Endothelial cell of umbilical vein (primary cell): ENCODE results near the gene MSH3. TPM values are rescaled to one million over a fixed set of nuclear protein-coding genes. Genes with fewer than 3 reads are reported as not detected.
A peak's percentile ranks its signal among the peaks of the same experiment; 100 is the strongest.

Experiments
- BruUV-seq: library from RNA; stranded (reverse); fragments of 400-500 nt; replicated peaks from 2 replicates; lab custom pipeline; 2021; lab: Mats Ljungman, UMichigan
- CTCF ChIA-PET: fragments of 300-600, 350-600 bp; sonication (Branson Sonifier 250); formaldehyde crosslinking; loops from one replicate; lab custom pipeline; 2021; ENCODE audit warnings: antibody characterized with exemption, inconsistent platforms; lab: Charles Lee
- POLR2A ChIA-PET: fragments of 300-600, 350-600 bp; sonication (Branson Sonifier 250); formaldehyde crosslinking; loops from one replicate; lab custom pipeline; 2021; ENCODE audit warnings: antibody characterized with exemption, inconsistent platforms; lab: Charles Lee
- DNase-seq: peaks from one replicate; pipeline ENCODE4 v3.0.0-alpha.2; 2011; ENCODE audit warnings: low read depth, low spot score
- FAIRE-seq: peaks from 2 replicates; lab custom pipeline; 2011; peaks lifted over from hg19 to GRCh38; lab: Jason Lieb, UNC
- H2AFZ ChIP-seq: 2 replicates; pipeline ENCODE4 v1.6.0; 2012; ENCODE audit warnings: low read depth, low read length, control low read depth, inconsistent platforms
- H3K27ac ChIP-seq: 2 replicates; pipeline ENCODE4 v1.5.1; 2011; ENCODE audit warnings: low read depth, mild to moderate bottlenecking, control low read depth, low read length, moderate library complexity; ENCODE audit not compliant: insufficient read depth
- H3K27me3 ChIP-seq, 2 experiments: 2 replicates each; pipeline versions ENCODE4 v1.6.0 to v1.6.1; 2011; ENCODE audit warnings: low read length in 2 of 2, mixed read lengths in 1 of 2; ENCODE audit not compliant: control insufficient read depth in 2 of 2, insufficient read depth in 2 of 2
- H3K36me3 ChIP-seq, 2 experiments: 2 replicates in 1 of 2; 3 replicates in 1 of 2; pipeline ENCODE4 v1.5.1; 2011; ENCODE audit warnings: low read length in 2 of 2, mild to moderate bottlenecking in 1 of 2, moderate library complexity in 1 of 2; ENCODE audit not compliant: control insufficient read depth in 2 of 2, insufficient read depth in 2 of 2; ENCODE audit errors: extremely low read depth in 1 of 2
- H3K4me1 ChIP-seq: 3 replicates; pipeline ENCODE4 v1.5.1; 2011; ENCODE audit warnings: mild to moderate bottlenecking, low read length; ENCODE audit not compliant: control insufficient read depth, insufficient read depth; ENCODE audit errors: extremely low read depth
- H3K4me2 ChIP-seq: 2 replicates; pipeline ENCODE4 v1.6.1; 2011; ENCODE audit warnings: low read length, control low read depth, mixed read lengths; ENCODE audit not compliant: insufficient read depth
- H3K4me3 ChIP-seq, 3 experiments: fragments of 200-600 bp in 1 of 3; sonication (generic), shearing (Covaris generic) in 1 of 3; replicated peaks in 1 of 3; 2 replicates each; pipeline ENCODE4 v1.5.1; 2011 to 2016; ENCODE audit warnings: control low read depth in 3 of 3, low read length in 3 of 3, mild to moderate bottlenecking in 2 of 3, inconsistent platforms in 1 of 3, low read depth in 1 of 3, moderate library complexity in 1 of 3; ENCODE audit not compliant: insufficient read depth in 1 of 3
- H3K79me2 ChIP-seq: 2 replicates; pipeline ENCODE4 v1.6.0; 2012; ENCODE audit warnings: low read length, inconsistent platforms; ENCODE audit not compliant: control insufficient read depth, insufficient read depth
- H3K9ac ChIP-seq: replicated peaks from 2 replicates; pipeline ENCODE3; 2011; ENCODE audit warnings: low read length, control low read depth; ENCODE audit not compliant: insufficient read depth; ENCODE audit errors: extremely low read depth
- H3K9me1 ChIP-seq: replicated peaks from 3 replicates; pipeline ENCODE4 v1.6.0; 2011; ENCODE audit warnings: mild to moderate bottlenecking, low read length; ENCODE audit not compliant: control insufficient read depth, insufficient read depth; ENCODE audit errors: extremely low read depth
- H3K9me3 ChIP-seq: replicated peaks from 2 replicates; pipeline ENCODE4 v1.5.1; 2012; ENCODE audit warnings: low read length, inconsistent platforms; ENCODE audit not compliant: control insufficient read depth, insufficient read depth
- H4K20me1 ChIP-seq: replicated peaks from 2 replicates; pipeline ENCODE3; 2011; ENCODE audit warnings: mild to moderate bottlenecking, low read length; ENCODE audit not compliant: control insufficient read depth, insufficient read depth; ENCODE audit errors: extremely low read depth
- EZH2 ChIP-seq: IDR thresholded peaks from 2 replicates; pipeline ENCODE4 v1.6.1; 2012; ENCODE audit warnings: borderline replicate concordance, low read depth, mild to moderate bottlenecking, moderate library complexity, low read length, inconsistent platforms; ENCODE audit not compliant: severe bottlenecking
- GATA2 ChIP-seq: IDR thresholded peaks from 2 replicates; pipeline ENCODE4 v1.7.0; 2011; ENCODE audit warnings: low read depth, mild to moderate bottlenecking, moderate library complexity, mixed read lengths, low read length; ENCODE audit not compliant: insufficient read length, insufficient read depth
- MAX ChIP-seq: IDR thresholded peaks from 2 replicates; pipeline ENCODE4 v1.6.1; 2011; ENCODE audit not compliant: insufficient read depth, insufficient read length
- MYC ChIP-seq: IDR thresholded peaks from one replicate; pipeline ENCODE4 v1.6.1; 2011; ENCODE audit warnings: mild to moderate bottlenecking, low read depth, low read length
- POLR2A ChIP-seq: IDR thresholded peaks from 2 replicates; pipeline ENCODE4 v1.6.1; 2012; ENCODE audit warnings: low read depth, mild to moderate bottlenecking, control low read depth, low read length
- POLR2AphosphoS5 ChIP-seq: IDR thresholded peaks from 2 replicates; pipeline ENCODE4 v1.6.1; 2012; ENCODE audit warnings: low read depth, mild to moderate bottlenecking, control low read depth, low read length, moderate library complexity; ENCODE audit not compliant: insufficient read depth
- dilution Hi-C: fragments of 300-500 bp; cut with MboI; formaldehyde crosslinking; loops from one replicate; pipeline ENCODE4 v1.15.0; 2019; ENCODE audit warnings: low sequenced_read_pairs; ENCODE audit not compliant: extremely low pct_ligation_motif_present
- intact Hi-C: fragments of 100-400 bp; cut with micrococcal nuclease; formaldehyde crosslinking; loops from one replicate; pipeline ENCODE4 v1.10.0; 2022
- polyA plus RNA-seq, 4 experiments: library from polyadenylated mRNA; depleted of rRNA in 3 of 4; stranded (reverse) in 3 of 4; unstranded in 1 of 4; fragments of >200 nt; gene quantifications; 2 replicates each; pipeline versions ENCODE4 v1.2.1 to v1.2.3, GENCODE V29; 2011 to 2012; ENCODE audit warnings: missing spikeins in 1 of 4
- total RNA-seq: library from RNA; stranded (reverse); gene quantifications from 2 replicates; pipeline ENCODE4 v1.2.3, GENCODE V29; 2021

The MSH3 gene
- total and polyA plus RNA-seq, 2 donors (not counting 3 experiments of a cell fraction or from before 2014, with no cell fraction given), result 2.0 to 13.0 TPM

- H4K20me1 ChIP-seq, result no peaks in the 10 kb centered on the region
- no peak overlapping the region for H3K4me2 ChIP-seq
- no peak overlapping the region for H2AFZ ChIP-seq
- H3K79me2 ChIP-seq, result no peaks in the 10 kb centered on the region
- H3K9me1 ChIP-seq, result no peaks in the 10 kb centered on the region
- FAIRE-seq, result no peak
- no peak overlapping the region for H3K9ac ChIP-seq
- intact Hi-C loops, result no loop called here
- ChIA-PET CTCF (interaction anchor here (1.5 kb wide), 1 partner anchor 166 kb away, joined by 3 read pairs; no protein-coding TSS in a partner anchor), POLR2A (interaction anchor here (0.7 kb wide), 1 partner anchor 17 kb away, joined by 3 read pairs; no protein-coding TSS in a partner anchor)
- no peak overlapping the region for H3K4me3 ChIP-seq
- no peaks in the 10 kb centered on the region for H3K4me1 ChIP-seq
- BruUV-seq, result no TSS peak
- DNase-seq, result no peak
- no peaks in the 10 kb centered on the region for H3K9me3 ChIP-seq
- no peak for TF ChIP-seq MAX
- no peak for TF ChIP-seq GATA2
- no peak for TF ChIP-seq MYC
- TF ChIP-seq EZH2, result no peak
- no peak overlapping the region for H3K27ac ChIP-seq
- dilution Hi-C loops, result no loop called here
- H3K27me3 ChIP-seq, result no peaks in the 10 kb centered on the region
- H3K36me3 ChIP-seq, result peaks cover 0 to 2% of the 10 kb centered on the region in 2 experiments
These were observed 7.5 kb upstream of the MSH3 start for GRCh38 chr5:80646926-80647325.

GRCh38 chr5:80653502-80653901 lies 950 bp upstream of the MSH3 start:
- intact Hi-C loops, result no loop called here
- Histone ChIP-seq H2AFZ (no peak overlapping the region), H3K4me3 (peak overlapping the region; percentile 63 to 91 (median 76)), H3K4me1 (peaks cover 20% of the 10 kb centered on the region), H3K79me2 (peaks cover 22% of the 10 kb centered on the region), H3K27ac (no peak overlapping the region), H3K9me1 (no peaks in the 10 kb centered on the region), H3K9me3 (no peaks in the 10 kb centered on the region), H4K20me1 (no peaks in the 10 kb centered on the region), H3K36me3 (no peaks in the 10 kb centered on the region), H3K4me2 (peak overlapping the region; percentile 96), H3K9ac (peak overlapping the region; percentile 80), H3K27me3 (no peaks in the 10 kb centered on the region)
- TF ChIP-seq POLR2A, result no peak
- no peak for TF ChIP-seq EZH2
- TF ChIP-seq GATA2, result no peak
- no peak for TF ChIP-seq POLR2AphosphoS5
- no peak for TF ChIP-seq MAX
- FAIRE-seq, result no peak
- BruUV-seq, result no TSS peak
- dilution Hi-C loops, result no loop called here
- no peak for DNase-seq
- CTCF ChIA-PET, result no interaction called here
- POLR2A ChIA-PET, result no interaction called here
